Mesendoderm (in vitro differentiated cells): ENCODE measurements around the gene ZNF557.

Source experiments
- DNase-seq: peaks from one replicate; pipeline ENCODE4 v3.0.0; 2013
- H2AK5ac ChIP-seq: 2 replicates; pipeline ENCODE4 v1.6.1; 2013; ENCODE audit warnings: low read length, inconsistent platforms
- H2BK120ac ChIP-seq: 2 replicates; pipeline ENCODE4 v1.6.1; 2013; ENCODE audit warnings: low read depth, mild to moderate bottlenecking, low read length, moderate library complexity, mixed read lengths
- H2BK15ac ChIP-seq: replicated peaks from 2 replicates; pipeline ENCODE4 v1.6.1; 2013; ENCODE audit warnings: low read depth, mild to moderate bottlenecking, moderate library complexity
- H2BK5ac ChIP-seq: 2 replicates; pipeline ENCODE4 v1.6.1; 2013; ENCODE audit warnings: low read length, inconsistent platforms
- H3K18ac ChIP-seq: 2 replicates; pipeline ENCODE4 v1.6.1; 2013; ENCODE audit warnings: mild to moderate bottlenecking, low read length, mixed read lengths
- H3K23ac ChIP-seq: one replicate; pipeline ENCODE4 v1.6.1; 2013; ENCODE audit warnings: low read length
- H3K27ac ChIP-seq: 2 replicates; pipeline ENCODE4 v1.5.1; 2013; ENCODE audit warnings: low read depth, mild to moderate bottlenecking, inconsistent platforms, low read length, moderate library complexity
- H3K27me3 ChIP-seq: 2 replicates; pipeline ENCODE4 v1.6.1; 2013; ENCODE audit warnings: low read length, control low read depth, mild to moderate bottlenecking, inconsistent platforms; ENCODE audit not compliant: insufficient read depth, poor library complexity
- H3K36me3 ChIP-seq: 2 replicates; pipeline ENCODE4 v1.6.1; 2013; ENCODE audit warnings: low read length, inconsistent platforms; ENCODE audit not compliant: control insufficient read depth, insufficient read depth
- H3K4ac ChIP-seq: one replicate; pipeline ENCODE4 v1.6.1; 2013; ENCODE audit warnings: low read depth, mild to moderate bottlenecking, low read length, moderate library complexity
- H3K4me1 ChIP-seq: 2 replicates; pipeline ENCODE4 v1.6.1; 2013; ENCODE audit warnings: low read depth, low read length, inconsistent platforms; ENCODE audit not compliant: control insufficient read depth
- H3K4me2 ChIP-seq: 2 replicates; pipeline ENCODE4 v1.6.1; 2013; ENCODE audit warnings: low read length
- H3K4me3 ChIP-seq: 2 replicates; pipeline ENCODE4 v1.5.1; 2013; ENCODE audit warnings: mild to moderate bottlenecking, low read length
- H3K56ac ChIP-seq: one replicate; pipeline ENCODE4 v1.6.1; 2013; ENCODE audit warnings: low read length
- H3K79me1 ChIP-seq: 2 replicates; pipeline ENCODE4 v1.6.1; 2013; ENCODE audit warnings: low read length, inconsistent platforms
- H3K79me2 ChIP-seq: 2 replicates; pipeline ENCODE4 v1.6.1; 2013; ENCODE audit warnings: mild to moderate bottlenecking, low read length; ENCODE audit not compliant: control insufficient read depth, insufficient read depth
- H3K9ac ChIP-seq: 2 replicates; pipeline ENCODE4 v1.6.1; 2013; ENCODE audit warnings: low read length, inconsistent platforms
- H4K5ac ChIP-seq: one replicate; pipeline ENCODE4 v1.6.1; 2013; ENCODE audit warnings: low read length
- H4K8ac ChIP-seq: one replicate; pipeline ENCODE4 v1.6.1; 2013; ENCODE audit warnings: low read depth, mild to moderate bottlenecking, control low read depth, low read length, moderate library complexity
- WGBS: extraction: QIAGEN DNeasy Blood & Tissue Kit; methylation state at CpG from one replicate; pipeline ENCODE4 v1.1.7; 2013; ENCODE audit warnings: low lambda C conversion rate, missing lambda C conversion rate; ENCODE audit not compliant: insufficient coverage; ENCODE audit errors: extremely low coverage; 5-methylcytosine and 5-hydroxymethylcytosine counted together

ZNF557 gene

DNA sequence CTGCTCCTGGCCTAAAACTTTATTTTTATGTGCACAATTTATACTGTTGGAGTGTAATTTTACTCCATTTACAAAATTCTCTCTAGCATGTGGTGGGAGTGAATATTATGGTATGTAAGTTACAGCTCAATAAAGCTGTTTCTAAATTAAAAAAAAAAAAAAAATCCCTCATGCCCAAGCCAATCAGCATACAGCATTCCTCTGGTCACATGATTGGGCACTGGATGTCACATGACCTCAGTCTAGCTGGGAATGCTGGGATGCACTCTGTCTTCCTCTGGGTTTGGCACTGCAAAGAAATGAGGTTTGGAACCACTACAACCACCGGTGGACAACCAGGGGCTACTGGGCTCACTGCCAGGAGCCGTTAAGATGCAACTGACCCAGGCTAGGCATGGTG, 67.6 kb downstream of the ZNF557 start:
- Histone ChIP-seq H3K79me2 (no peaks in the 10 kb centered on the region), H4K5ac (no peak overlapping the region), H2BK120ac (no peak overlapping the region), H3K4me2 (no peak overlapping the region), H3K4me1 (no peaks in the 10 kb centered on the region), H3K18ac (no peak overlapping the region), H4K8ac (no peak overlapping the region), H3K36me3 (no peaks in the 10 kb centered on the region), H2BK5ac (no peak overlapping the region), H3K79me1 (no peaks in the 10 kb centered on the region), H2BK15ac (no peak overlapping the region), H3K27ac (no peak overlapping the region), H2AK5ac (no peak overlapping the region), H3K56ac (no peak overlapping the region), H3K23ac (no peak overlapping the region), H3K4me3 (no peak overlapping the region), H3K27me3 (no peaks in the 10 kb centered on the region), H3K9ac (no peak overlapping the region), H3K4ac (no peak overlapping the region)
- WGBS = no CpG with 5 or more reads among the region's 2 CpGs
- DNase-seq = no peak
